Fibroblast of lung (primary cell): ENCODE measurements around the gene KDM2A. TPM values are rescaled to one million over a fixed set of nuclear protein-coding genes. Genes with fewer than 3 reads are reported as not detected.

Experiments
- DNase-seq, 2 donors: peaks; one replicate each; pipeline versions ENCODE4 v3.0.0 to v3.0.0-alpha.2; 2010; ENCODE audit warnings: low read depth in 2 of 2
- H2AFZ ChIP-seq: 2 replicates; pipeline ENCODE4 v1.5.1; 2012; ENCODE audit warnings: low read length, control low read depth, inconsistent platforms
- H3K27ac ChIP-seq: 2 replicates; pipeline ENCODE4 v1.5.1; 2011; ENCODE audit warnings: low read length, control low read depth; ENCODE audit not compliant: insufficient read depth
- H3K27me3 ChIP-seq: 2 replicates; pipeline ENCODE4 v1.5.1; 2011; ENCODE audit warnings: mild to moderate bottlenecking, low read length; ENCODE audit not compliant: control insufficient read depth, insufficient read depth
- H3K36me3 ChIP-seq: 2 replicates; pipeline ENCODE4 v1.5.1; 2011; ENCODE audit warnings: low read length; ENCODE audit not compliant: control insufficient read depth, insufficient read depth
- H3K4me1 ChIP-seq: 2 replicates; pipeline ENCODE4 v1.5.1; 2011; ENCODE audit warnings: low read length; ENCODE audit not compliant: control insufficient read depth, insufficient read depth; ENCODE audit errors: extremely low read depth
- H3K4me2 ChIP-seq: 2 replicates; pipeline ENCODE4 v1.5.1; 2011; ENCODE audit warnings: low read length, control low read depth; ENCODE audit not compliant: insufficient read depth; ENCODE audit errors: extremely low read depth
- H3K4me3 ChIP-seq, 4 experiments: fragments of 200-600 bp in 1 of 4; sonication (generic) in 1 of 4; replicated peaks in 1 of 4; 2 replicates each; pipeline ENCODE4 v1.5.1; 2011 to 2016; ENCODE audit warnings: low read length in 4 of 4, low read depth in 3 of 4, mild to moderate bottlenecking in 3 of 4, control low read depth in 2 of 4, inconsistent platforms in 1 of 4, mixed read lengths in 1 of 4; ENCODE audit not compliant: insufficient read depth in 1 of 4; ENCODE audit errors: control extremely low read depth in 1 of 4
- H3K79me2 ChIP-seq: 2 replicates; pipeline ENCODE4 v1.5.1; 2012; ENCODE audit warnings: mild to moderate bottlenecking, low read length, inconsistent platforms; ENCODE audit not compliant: control insufficient read depth, insufficient read depth
- H3K9ac ChIP-seq: 2 replicates; pipeline ENCODE4 v1.5.1; 2011; ENCODE audit warnings: mild to moderate bottlenecking, low read length, control low read depth; ENCODE audit not compliant: insufficient read depth
- H3K9me3 ChIP-seq: 2 replicates; pipeline ENCODE4 v1.5.1; 2012; ENCODE audit warnings: low read depth, low read length; ENCODE audit not compliant: control insufficient read depth, insufficient read depth
- H4K20me1 ChIP-seq: 2 replicates; pipeline ENCODE4 v1.5.1; 2011; ENCODE audit warnings: low read length; ENCODE audit not compliant: control insufficient read depth, insufficient read depth; ENCODE audit errors: extremely low read depth
- CTCF ChIP-seq, 2 donors: IDR thresholded peaks in 1 of 2; conservative IDR thresholded peaks in 1 of 2; 1 replicate in 1 of 2; 2 replicates in 1 of 2; pipeline ENCODE4 v1.5.1; 2011 to 2012; ENCODE audit warnings: low read length in 2 of 2, control low read depth in 1 of 2, inconsistent platforms in 1 of 2, low read depth in 1 of 2, mild to moderate bottlenecking in 1 of 2
- EZH2 ChIP-seq: IDR thresholded peaks from 2 replicates; pipeline ENCODE4 v1.5.1; 2012; ENCODE audit warnings: low read length, control low read depth, mild to moderate bottlenecking; ENCODE audit errors: missing control alignments
- polyA plus RNA-seq, 2 donors: library from polyadenylated mRNA; depleted of rRNA in 1 of 2; stranded (reverse) in 1 of 2; unstranded in 1 of 2; fragments of >200 nt; gene quantifications; 2 replicates each; pipeline ENCODE4 v1.2.1, GENCODE V29; 2011 to 2012; ENCODE audit warnings: missing spikeins in 1 of 2
- total RNA-seq: library from RNA; depleted of rRNA; stranded (reverse); fragments of >200 nt; gene quantifications from 2 replicates; pipeline ENCODE4 v1.2.1, GENCODE V29; 2014

Gene KDM2A
- total and polyA plus RNA-seq, 2 donors (not counting 1 experiment from before 2014, with no cell fraction given) = 36.4 to 42.6 TPM

GRCh38 chr11:67177399-67178281, 58.6 kb downstream of the KDM2A start:
- no peak overlapping the region for H3K27ac ChIP-seq
- H3K79me2 ChIP-seq = peaks cover 38% of the 10 kb centered on the region
- no peaks in the 10 kb centered on the region for H3K9me3 ChIP-seq
- H3K27me3 ChIP-seq = no peaks in the 10 kb centered on the region
- no peak for TF ChIP-seq CTCF (conservative IDR thresholded peaks at IDR 0.05 in 1 of 2, IDR thresholded peaks at IDR 0.05 in 1 of 2; ENCODE audit: low read depth in 1 of 2, low read length in 2 of 2)
- TF ChIP-seq EZH2 = no peak
- peaks cover 2% of the 10 kb centered on the region for H4K20me1 ChIP-seq
- peaks cover 7% of the 10 kb centered on the region for H3K4me1 ChIP-seq
- H3K9ac ChIP-seq = no peak overlapping the region
- no peak overlapping the region for H2AFZ ChIP-seq
- H3K4me3 ChIP-seq = no peak overlapping the region
- DNase-seq = no peak
- no peak overlapping the region for H3K4me2 ChIP-seq
- H3K36me3 ChIP-seq = peaks cover 4% of the 10 kb centered on the region

DNA sequence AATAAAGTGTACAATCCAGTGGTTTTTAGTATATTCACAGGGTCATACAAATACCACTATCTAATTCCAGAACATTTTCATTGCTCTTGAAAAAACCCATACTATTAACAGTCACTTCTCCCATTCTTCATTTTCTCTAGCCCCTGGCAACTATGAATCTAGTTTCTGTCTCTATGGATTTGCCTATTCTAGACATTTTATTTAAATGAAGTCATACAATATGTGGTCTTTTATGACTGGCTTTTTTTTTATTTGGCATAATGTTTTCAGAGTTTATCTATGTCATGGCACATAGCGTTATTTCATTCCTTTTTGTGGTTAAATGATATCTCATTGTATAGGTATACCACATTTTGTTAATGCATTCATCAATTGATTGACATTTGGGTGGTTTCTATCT, 59.4 kb downstream of the KDM2A start:
- H3K4me3 ChIP-seq = no peak overlapping the region
- peaks cover 32% of the 10 kb centered on the region for H3K79me2 ChIP-seq
- H3K27me3 ChIP-seq = no peaks in the 10 kb centered on the region
- no peak overlapping the region for H2AFZ ChIP-seq
- peaks cover 2% of the 10 kb centered on the region for H4K20me1 ChIP-seq
- H3K9me3 ChIP-seq = no peaks in the 10 kb centered on the region
- H3K4me2 ChIP-seq = no peak overlapping the region
- TF ChIP-seq EZH2 = no peak
- no peak for TF ChIP-seq CTCF (conservative IDR thresholded peaks at IDR 0.05 in 1 of 2, IDR thresholded peaks at IDR 0.05 in 1 of 2; ENCODE audit: low read depth in 1 of 2, low read length in 2 of 2)
- H3K36me3 ChIP-seq = peaks cover 4% of the 10 kb centered on the region
- DNase-seq = peak in 1 of 2 donors; percentile 52
- peaks cover 7% of the 10 kb centered on the region for H3K4me1 ChIP-seq
- H3K9ac ChIP-seq = no peak overlapping the region
- no peak overlapping the region for H3K27ac ChIP-seq

DNA sequence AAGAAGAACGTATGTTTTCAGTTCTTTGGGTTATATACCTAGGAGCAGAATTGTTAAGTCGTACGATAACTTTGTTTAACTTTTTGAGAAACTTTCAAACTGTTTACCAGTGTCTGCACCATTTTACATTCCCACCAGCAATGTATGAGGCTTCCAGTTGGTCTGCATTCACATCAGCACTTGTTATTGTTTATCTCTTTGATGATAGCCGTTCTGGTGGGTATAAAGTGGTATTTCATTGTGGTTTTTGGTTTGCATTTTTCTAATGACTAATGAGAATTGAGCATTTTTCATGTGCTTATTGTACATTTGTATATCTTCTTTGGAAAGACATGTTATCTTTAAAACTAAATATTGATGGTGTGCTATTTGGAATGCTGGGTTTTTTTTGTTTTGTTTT, 59.8 kb downstream of the KDM2A start:
- no peak overlapping the region for H3K27ac ChIP-seq
- H2AFZ ChIP-seq = no peak overlapping the region
- H3K4me2 ChIP-seq = no peak overlapping the region
- peaks cover 4% of the 10 kb centered on the region for H3K36me3 ChIP-seq
- DNase-seq = peak; percentile 47 to 68
- no peak for TF ChIP-seq CTCF (conservative IDR thresholded peaks at IDR 0.05 in 1 of 2, IDR thresholded peaks at IDR 0.05 in 1 of 2; ENCODE audit: low read depth in 1 of 2, low read length in 2 of 2)
- no peak for TF ChIP-seq EZH2
- H3K27me3 ChIP-seq = no peaks in the 10 kb centered on the region
- peaks cover 2% of the 10 kb centered on the region for H4K20me1 ChIP-seq
- peaks cover 7% of the 10 kb centered on the region for H3K4me1 ChIP-seq
- H3K9me3 ChIP-seq = no peaks in the 10 kb centered on the region
- H3K9ac ChIP-seq = no peak overlapping the region
- H3K79me2 ChIP-seq = peaks cover 28% of the 10 kb centered on the region
- H3K4me3 ChIP-seq = no peak overlapping the region
